Stimulated activated memory B cell treated with anti-CD40 and anti-IgM and Interleukin-4, amounts not matched to agents 10 μg/mL and 1 μg/mL and 100 μg/mL, for 72 hours (primary cell): ENCODE measurements around the gene ZFP57.
A peak's percentile ranks its signal among the peaks of the same experiment; 100 is the strongest.
"Not testable (repeated sequence)": the region's sequence is repeated elsewhere in the genome, so short reads cannot be mapped to it uniquely, and the experiment has no call there.

Source experiments
- ATAC-seq: fragments of 150-1000 bp; cut with Tn5 transposase; 2 replicates; pipeline ENCODE4 v1.10.0; 2021
- H3K27ac Mint-ChIP-seq: one replicate; pipeline ENCODE4 v1.8.0; 2022; ENCODE audit warnings: mild to moderate bottlenecking, mixed read lengths
- H3K27me3 Mint-ChIP-seq: one replicate; pipeline ENCODE4 v1.8.0; 2022; ENCODE audit warnings: mixed read lengths
- H3K36me3 Mint-ChIP-seq: one replicate; pipeline ENCODE4 v1.8.0; 2022; ENCODE audit warnings: mixed read lengths
- H3K4me1 Mint-ChIP-seq: one replicate; pipeline ENCODE4 v1.8.0; 2022; ENCODE audit warnings: mixed read lengths
- H3K4me3 Mint-ChIP-seq: one replicate; pipeline ENCODE4 v1.8.0; 2022; ENCODE audit warnings: mild to moderate bottlenecking, moderate library complexity, mixed read lengths
- H3K9me3 Mint-ChIP-seq: one replicate; pipeline ENCODE4 v1.8.0; 2022; ENCODE audit warnings: mixed read lengths

The ZFP57 gene

GRCh38 chr6:29673161-29673560 is 7.8 kb downstream of the ZFP57 start:
- Mint-ChIP-seq H3K27me3 (peaks cover 25% of the 10 kb centered on the region), H3K36me3 (no peaks in the 10 kb centered on the region), H3K9me3 (no peaks in the 10 kb centered on the region), H3K4me3 (no peak overlapping the region), H3K4me1 (no peaks in the 10 kb centered on the region), H3K27ac (no peak overlapping the region)
- ATAC-seq = no peak

GRCh38 chr6:29672116-29672515 is 8.8 kb downstream of the ZFP57 start:
- not testable (repeated sequence) for H3K4me3 Mint-ChIP-seq, ATAC-seq, H3K9me3 Mint-ChIP-seq, H3K27ac Mint-ChIP-seq, H3K36me3 Mint-ChIP-seq, H3K4me1 Mint-ChIP-seq
- H3K27me3 Mint-ChIP-seq = peaks cover 34% of the 10 kb centered on the region

GRCh38 chr6:29671026-29671425 is 9.9 kb downstream of the ZFP57 start:
- Mint-ChIP-seq H3K4me1 (peaks cover 6% of the 10 kb centered on the region), H3K9me3 (no peaks in the 10 kb centered on the region), H3K27me3 (peaks cover 34% of the 10 kb centered on the region), H3K4me3 (no peak overlapping the region), H3K27ac (no peak overlapping the region), H3K36me3 (no peaks in the 10 kb centered on the region)
- no peak for ATAC-seq

GRCh38 chr6:29667158-29667557 is 13.8 kb downstream of the ZFP57 start:
- H3K27ac Mint-ChIP-seq = no peak overlapping the region
- H3K4me1 Mint-ChIP-seq = peaks cover 6% of the 10 kb centered on the region
- H3K27me3 Mint-ChIP-seq = peaks cover 43% of the 10 kb centered on the region
- ATAC-seq = no peak
- no peaks in the 10 kb centered on the region for H3K36me3 Mint-ChIP-seq
- no peak overlapping the region for H3K4me3 Mint-ChIP-seq
- no peaks in the 10 kb centered on the region for H3K9me3 Mint-ChIP-seq

- ATAC-seq = no peak
- Mint-ChIP-seq H3K27ac (no peak overlapping the region), H3K4me1 (peaks cover 6% of the 10 kb centered on the region), H3K27me3 (peaks cover 44% of the 10 kb centered on the region), H3K4me3 (no peak overlapping the region), H3K9me3 (no peaks in the 10 kb centered on the region), H3K36me3 (no peaks in the 10 kb centered on the region)
Measured at GRCh38 chr6:29666826-29667130, 14.2 kb downstream of the ZFP57 start.

GRCh38 chr6:29665942-29666825 is 14.8 kb downstream of the ZFP57 start:
- Mint-ChIP-seq H3K27ac (no peak overlapping the region), H3K36me3 (no peaks in the 10 kb centered on the region), H3K9me3 (no peaks in the 10 kb centered on the region), H3K4me3 (no peak overlapping the region), H3K4me1 (peaks cover 6% of the 10 kb centered on the region), H3K27me3 (peaks cover 45% of the 10 kb centered on the region)
- ATAC-seq = peak; percentile 72

- H3K9me3 Mint-ChIP-seq = no peaks in the 10 kb centered on the region
- peaks cover 6% of the 10 kb centered on the region for H3K4me1 Mint-ChIP-seq
- no peaks in the 10 kb centered on the region for H3K36me3 Mint-ChIP-seq
- no peak for ATAC-seq
- peaks cover 52% of the 10 kb centered on the region for H3K27me3 Mint-ChIP-seq
- H3K27ac Mint-ChIP-seq = no peak overlapping the region
- H3K4me3 Mint-ChIP-seq = no peak overlapping the region
Measured at GRCh38 chr6:29663300-29664042, 17.5 kb downstream of the ZFP57 start.

- not testable (repeated sequence) for ATAC-seq, H3K9me3 Mint-ChIP-seq, H3K4me1 Mint-ChIP-seq, H3K4me3 Mint-ChIP-seq, H3K27ac Mint-ChIP-seq, H3K36me3 Mint-ChIP-seq
- H3K27me3 Mint-ChIP-seq = peaks cover 62% of the 10 kb centered on the region
Measured at GRCh38 chr6:29661502-29662141, 19.3 kb downstream of the ZFP57 start.

GRCh38 chr6:29661071-29661470 is 19.9 kb downstream of the ZFP57 start:
- Mint-ChIP-seq H3K27me3 (peaks cover 62% of the 10 kb centered on the region), H3K36me3 (no peaks in the 10 kb centered on the region), H3K27ac (no peak overlapping the region), H3K4me1 (no peaks in the 10 kb centered on the region), H3K4me3 (no peak overlapping the region), H3K9me3 (no peaks in the 10 kb centered on the region)
- ATAC-seq = no peak

GRCh38 chr6:29656798-29657197 is 24.2 kb downstream of the ZFP57 start, which contains the start of gene MOG:
MOG (plus strand) TSS chr6:29657092; CDS start chr6:29657210, 118 bp downstream.
- peaks cover under 1% of the 10 kb centered on the region for H3K4me1 Mint-ChIP-seq
- no peak within 1 kb of the TSS for H3K4me3 Mint-ChIP-seq
- H3K27ac Mint-ChIP-seq = no peak within 1 kb of the TSS
- peaks cover 43% of the 10 kb centered on the region for H3K27me3 Mint-ChIP-seq
- H3K36me3 Mint-ChIP-seq = no peaks in the 10 kb centered on the region
- H3K9me3 Mint-ChIP-seq = no peaks in the 10 kb centered on the region
- ATAC-seq = no peak

GRCh38 chr6:29656157-29656556 is 24.8 kb downstream of the ZFP57 start:
- H3K36me3 Mint-ChIP-seq = no peaks in the 10 kb centered on the region
- no peak overlapping the region for H3K27ac Mint-ChIP-seq
- ATAC-seq = no peak
- no peaks in the 10 kb centered on the region for H3K9me3 Mint-ChIP-seq
- peaks cover 6% of the 10 kb centered on the region for H3K4me1 Mint-ChIP-seq
- no peak overlapping the region for H3K4me3 Mint-ChIP-seq
- peaks cover 37% of the 10 kb centered on the region for H3K27me3 Mint-ChIP-seq

- Mint-ChIP-seq H3K4me1 (peaks cover 6% of the 10 kb centered on the region), H3K4me3 (no peak overlapping the region), H3K27ac (no peak overlapping the region), H3K36me3 (no peaks in the 10 kb centered on the region), H3K9me3 (no peaks in the 10 kb centered on the region), H3K27me3 (peaks cover 32% of the 10 kb centered on the region)
- no peak for ATAC-seq
Measured at GRCh38 chr6:29655658-29656057, 25.3 kb downstream of the ZFP57 start.

- H3K4me1 Mint-ChIP-seq = peaks cover 16% of the 10 kb centered on the region
- peaks cover 20% of the 10 kb centered on the region for H3K27me3 Mint-ChIP-seq
- no peaks in the 10 kb centered on the region for H3K36me3 Mint-ChIP-seq
- no peak for ATAC-seq
- no peak overlapping the region for H3K4me3 Mint-ChIP-seq
- no peaks in the 10 kb centered on the region for H3K9me3 Mint-ChIP-seq
- no peak overlapping the region for H3K27ac Mint-ChIP-seq
Measured at GRCh38 chr6:29653452-29654038, 27.4 kb downstream of the ZFP57 start.

GRCh38 chr6:29652198-29652584 is 28.8 kb downstream of the ZFP57 start:
- Mint-ChIP-seq H3K4me1 (peaks cover 16% of the 10 kb centered on the region), H3K36me3 (no peaks in the 10 kb centered on the region), H3K9me3 (no peaks in the 10 kb centered on the region), H3K4me3 (no peak overlapping the region), H3K27ac (no peak overlapping the region), H3K27me3 (peaks cover 6% of the 10 kb centered on the region)
- ATAC-seq = no peak
